Neuronal stem cell (in vitro differentiated cells): ENCODE data around the gene KLF2.

ENCODE experiments used
- DNase-seq: peaks from one replicate; pipeline ENCODE4 v3.0.0-alpha.2; 2013; ENCODE audit warnings: low spot score
- H2AFZ ChIP-seq: one replicate; pipeline ENCODE4 v1.6.1; 2013; ENCODE audit warnings: mild to moderate bottlenecking, low read length, inconsistent platforms
- H2AK5ac ChIP-seq: 2 replicates; pipeline ENCODE4 v1.6.1; 2013; ENCODE audit warnings: low read depth, mild to moderate bottlenecking, inconsistent platforms, low read length, moderate library complexity, mixed read lengths
- H2BK120ac ChIP-seq: 2 replicates; pipeline ENCODE4 v1.6.1; 2013; ENCODE audit warnings: low read depth, mild to moderate bottlenecking, inconsistent platforms, low read length, moderate library complexity, mixed read lengths
- H2BK12ac ChIP-seq: one replicate; pipeline ENCODE4 v1.6.1; 2013; ENCODE audit warnings: low read length, inconsistent platforms
- H2BK15ac ChIP-seq: 2 replicates; pipeline ENCODE4 v1.6.1; 2013; ENCODE audit warnings: mild to moderate bottlenecking, low read length, inconsistent platforms, mixed read lengths
- H2BK5ac ChIP-seq: one replicate; pipeline ENCODE4 v1.6.1; 2013; ENCODE audit warnings: inconsistent platforms, mild to moderate bottlenecking, low read length, moderate library complexity
- H3K14ac ChIP-seq: one replicate; pipeline ENCODE4 v1.6.1; 2013; ENCODE audit warnings: low read length, inconsistent platforms
- H3K18ac ChIP-seq: 2 replicates; pipeline ENCODE4 v1.6.1; 2013; ENCODE audit warnings: low read length, inconsistent platforms
- H3K23ac ChIP-seq: 2 replicates; pipeline ENCODE4 v1.6.1; 2013; ENCODE audit warnings: low read depth, mild to moderate bottlenecking, mixed read lengths, low read length, inconsistent platforms; ENCODE audit not compliant: poor library complexity
- H3K27ac ChIP-seq: replicated peaks from 3 replicates; pipeline ENCODE4 v1.5.1; 2013; ENCODE audit warnings: low read length, inconsistent platforms
- H3K27me3 ChIP-seq, 3 experiments: 2 replicates each; pipeline ENCODE4 v1.6.1; 2013; ENCODE audit warnings: low read length in 3 of 3, mild to moderate bottlenecking in 2 of 3, inconsistent platforms in 1 of 3, low read depth in 1 of 3, mixed read lengths in 1 of 3, moderate library complexity in 1 of 3; ENCODE audit not compliant: control insufficient read depth in 3 of 3, insufficient read depth in 3 of 3
- H3K36me3 ChIP-seq, 2 donors: replicated peaks in 1 of 2; 2 replicates each; pipeline ENCODE4 v1.6.1; 2013; ENCODE audit warnings: low read length in 2 of 2; ENCODE audit not compliant: control insufficient read depth in 2 of 2, insufficient read depth in 2 of 2
- H3K4ac ChIP-seq: 2 replicates; pipeline ENCODE4 v1.6.1; 2013; ENCODE audit warnings: inconsistent platforms, mild to moderate bottlenecking, low read length, moderate library complexity
- H3K4me1 ChIP-seq, 2 donors: 1 replicate in 1 of 2; 2 replicates in 1 of 2; pipeline ENCODE4 v1.6.1; 2013; ENCODE audit warnings: low read length in 2 of 2, low read depth in 1 of 2; ENCODE audit not compliant: control insufficient read depth in 2 of 2, insufficient read depth in 1 of 2
- H3K4me2 ChIP-seq: one replicate; pipeline ENCODE4 v1.6.1; 2013; ENCODE audit warnings: mild to moderate bottlenecking, low read length, inconsistent platforms; ENCODE audit not compliant: insufficient read depth, poor library complexity, severe bottlenecking
- H3K4me3 ChIP-seq, 2 donors: 2 replicates each; pipeline ENCODE4 v1.5.1; 2013; ENCODE audit warnings: low read length in 2 of 2, mild to moderate bottlenecking in 2 of 2, inconsistent platforms in 1 of 2, moderate library complexity in 1 of 2
- H3K79me1 ChIP-seq: one replicate; pipeline ENCODE4 v1.6.1; 2013; ENCODE audit warnings: low read depth, mild to moderate bottlenecking, inconsistent platforms, low read length, moderate library complexity
- H3K9ac ChIP-seq: one replicate; pipeline ENCODE4 v1.6.1; 2013; ENCODE audit warnings: mild to moderate bottlenecking, low read depth, low read length, inconsistent platforms; ENCODE audit not compliant: poor library complexity
- H3K9me3 ChIP-seq, 2 donors: replicated peaks in 1 of 2; 2 replicates each; pipeline versions ENCODE3 to v1.6.1; 2013; ENCODE audit warnings: low read length in 2 of 2, mild to moderate bottlenecking in 2 of 2, inconsistent platforms in 1 of 2, low read depth in 1 of 2, mixed read lengths in 1 of 2, moderate library complexity in 1 of 2; ENCODE audit not compliant: control insufficient read depth in 2 of 2, insufficient read depth in 1 of 2
- H4K8ac ChIP-seq: one replicate; pipeline ENCODE4 v1.6.1; 2013; ENCODE audit warnings: low read depth, mild to moderate bottlenecking, inconsistent platforms, low read length, moderate library complexity
- H4K91ac ChIP-seq: one replicate; pipeline ENCODE4 v1.6.1; 2013; ENCODE audit warnings: low read length, low read depth, mild to moderate bottlenecking, inconsistent platforms; ENCODE audit not compliant: poor library complexity
- WGBS, 2 donors: extraction: QIAGEN DNeasy Blood & Tissue Kit; methylation state at CpG; one replicate each; pipeline ENCODE4 v1.1.7; 2013; ENCODE audit warnings: missing lambda C conversion rate in 2 of 2, mixed read lengths in 1 of 2; ENCODE audit not compliant: insufficient read length in 2 of 2, insufficient replicate concordance in 1 of 2; ENCODE audit errors: extremely low coverage in 2 of 2; 5-methylcytosine and 5-hydroxymethylcytosine counted together

Gene KLF2

GRCh38 chr19:16369664-16370576, 45.3 kb downstream of the KLF2 start:
- Histone ChIP-seq H2BK5ac (no peak overlapping the region), H3K23ac (no peak overlapping the region), H3K79me1 (peaks cover 1% of the 10 kb centered on the region), H3K4me2 (no peak overlapping the region), H2BK15ac (no peak overlapping the region), H3K36me3 (peaks cover 13 to 45% of the 10 kb centered on the region in 2 donors), H3K4ac (no peak overlapping the region), H3K9ac (no peak overlapping the region), H2BK120ac (no peak overlapping the region), H2AFZ (no peak overlapping the region), H3K4me1 (peaks cover 0 to 4% of the 10 kb centered on the region in 2 donors), H2BK12ac (no peak overlapping the region), H3K27ac (no peak overlapping the region), H4K8ac (no peak overlapping the region), H3K9me3 (peaks cover 0 to 1% of the 10 kb centered on the region in 2 donors), H3K27me3 (peaks cover 0 to 2% (median 0%) of the 10 kb centered on the region in 3 experiments), H3K4me3 (no peak overlapping the region), H3K18ac (no peak overlapping the region), H4K91ac (no peak overlapping the region), H3K14ac (no peak overlapping the region), H2AK5ac (no peak overlapping the region)
- no peak for DNase-seq
- no CpG with 5 or more reads among the region's 22 CpGs for WGBS, 2 donors

GRCh38 chr19:16370641-16371391, 46.2 kb downstream of the KLF2 start:
- Histone ChIP-seq H3K4me1 (peaks cover 0 to 4% of the 10 kb centered on the region in 2 donors), H3K27ac (no peak overlapping the region), H3K79me1 (peaks cover 2% of the 10 kb centered on the region), H4K8ac (no peak overlapping the region), H3K23ac (no peak overlapping the region), H2BK5ac (no peak overlapping the region), H3K27me3 (peaks cover 0 to 2% (median 0%) of the 10 kb centered on the region in 3 experiments), H3K4ac (no peak overlapping the region), H3K9me3 (peaks cover 0 to 1% of the 10 kb centered on the region in 2 donors), H2BK12ac (no peak overlapping the region), H3K18ac (no peak overlapping the region), H3K4me2 (no peak overlapping the region), H3K14ac (no peak overlapping the region), H2AK5ac (no peak overlapping the region), H3K4me3 (no peak overlapping the region), H2AFZ (no peak overlapping the region), H2BK120ac (no peak overlapping the region), H4K91ac (no peak overlapping the region), H2BK15ac (no peak overlapping the region), H3K36me3 (peaks cover 21 to 54% of the 10 kb centered on the region in 2 donors), H3K9ac (no peak overlapping the region)
- no peak for DNase-seq
- WGBS, 2 donors: no CpG with 5 or more reads among the region's 15 CpGs

- peaks cover 0 to 4% of the 10 kb centered on the region in 2 donors for H3K4me1 ChIP-seq
- no CpG with 5 or more reads among the region's 18 CpGs for WGBS, 2 donors
- no peak overlapping the region for H2BK15ac ChIP-seq
- no peak overlapping the region for H4K91ac ChIP-seq
- H3K4me2 ChIP-seq: no peak overlapping the region
- no peak for DNase-seq
- no peak overlapping the region for H3K14ac ChIP-seq
- no peak overlapping the region for H3K4me3 ChIP-seq
- peaks cover 0 to 2% (median 0%) of the 10 kb centered on the region in 3 experiments for H3K27me3 ChIP-seq
- no peak overlapping the region for H2BK5ac ChIP-seq
- H2BK12ac ChIP-seq: no peak overlapping the region
- peaks cover 2% of the 10 kb centered on the region for H3K79me1 ChIP-seq
- H3K27ac ChIP-seq: no peak overlapping the region
- H3K9me3 ChIP-seq: peaks cover 0 to 1% of the 10 kb centered on the region in 2 donors
- no peak overlapping the region for H2AK5ac ChIP-seq
- no peak overlapping the region for H2BK120ac ChIP-seq
- H3K18ac ChIP-seq: no peak overlapping the region
- H4K8ac ChIP-seq: no peak overlapping the region
- no peak overlapping the region for H3K23ac ChIP-seq
- H3K4ac ChIP-seq: no peak overlapping the region
- H2AFZ ChIP-seq: no peak overlapping the region
- no peak overlapping the region for H3K9ac ChIP-seq
- H3K36me3 ChIP-seq: peaks cover 27 to 57% of the 10 kb centered on the region in 2 donors
Measured at GRCh38 chr19:16371540-16371986, 46.9 kb downstream of the KLF2 start.
